ENCODE data around the gene ANG. TPM values are rescaled to one million over a fixed set of nuclear protein-coding genes. Genes with fewer than 3 reads are reported as not detected.

ANG gene
- total and polyA plus RNA-seq, 2 donors (not counting 1 experiment from before 2014, with no cell fraction given) = 1.7 to 2.0 TPM

- no peak for ATAC-seq (ENCODE audit: low read depth)
- H3K27me3 Mint-ChIP-seq = no peaks in the 10 kb centered on the region
- no peak overlapping the region for H3K27ac ChIP-seq (ENCODE audit: low read length in 2 of 2)
- no peak overlapping the region for H3K4me3 Mint-ChIP-seq
- no peaks in the 10 kb centered on the region for H3K9me3 Mint-ChIP-seq (ENCODE audit: insufficient read depth)
- no peak overlapping the region for H3K27ac Mint-ChIP-seq
- H3K4me1 ChIP-seq (ENCODE audit: control insufficient read depth in 2 of 2, insufficient read depth in 2 of 2, low read length in 2 of 2) = peaks cover 0 to 3% of the 10 kb centered on the region in 2 donors
- peaks cover 5% of the 10 kb centered on the region for H3K4me1 Mint-ChIP-seq
- no peaks in the 10 kb centered on the region for H3K27me3 ChIP-seq (replicated peaks in 1 of 4; ENCODE audit: control extremely low read depth in 1 of 4, control insufficient read depth in 3 of 4, insufficient read depth in 4 of 4, low read length in 3 of 4)
- no peaks in the 10 kb centered on the region for H4K20me1 ChIP-seq (ENCODE audit: control insufficient read depth, insufficient read depth, low read length, poor library complexity, severe bottlenecking)
- no peak for DNase-seq
- no peaks in the 10 kb centered on the region for H3K9me3 ChIP-seq (ENCODE audit: control extremely low read depth in 1 of 3, control insufficient read depth in 2 of 3, insufficient read depth in 1 of 3, low read length in 2 of 3)
- ChIA-PET POLR2A (no interaction called here), CTCF (interaction anchor here (0.6 to 20.0 kb wide), 24 partner anchors 11 to 365 kb away, joined by 3 to 445 read pairs (median 6); partner anchors contain the start of genes RNASE6 and TEP1)
- WGBS (ENCODE audit: insufficient coverage) = 85% methylated on average over 7 of the region's 7 CpGs
- no peak overlapping the region for H3K4me3 ChIP-seq (ENCODE audit: control extremely low read depth in 1 of 5, extremely low read depth in 1 of 5, insufficient read depth in 1 of 5, low read depth in 2 of 5, low read length in 4 of 5)
- no peak overlapping the region for H3K4me2 ChIP-seq (replicated peaks; ENCODE audit: low read depth, low read length, poor library complexity, severe bottlenecking)
- TF ChIP-seq CTCF (IDR thresholded peaks at IDR 0.05) (no peak), EZH2 (IDR thresholded peaks at IDR 0.05; ENCODE audit: borderline replicate concordance, insufficient read depth, low read depth, low read length, poor library complexity, severe bottlenecking) (no peak)
- no peak overlapping the region for H3K9ac ChIP-seq (ENCODE audit: low read length)
- no peak overlapping the region for H2AFZ ChIP-seq (ENCODE audit: insufficient read depth, low read depth, low read length, poor library complexity, severe bottlenecking)
- intact Hi-C loops (cut with micrococcal nuclease) = no loop called here
- H3K36me3 ChIP-seq (replicated peaks in 1 of 2; ENCODE audit: control extremely low read depth in 1 of 2, control insufficient read depth in 1 of 2, extremely low read depth in 1 of 2, insufficient read depth in 2 of 2, low read length in 1 of 2) = no peaks in the 10 kb centered on the region
- no peaks in the 10 kb centered on the region for H3K79me2 ChIP-seq (ENCODE audit: control insufficient read depth, insufficient read depth, low read length)
These were observed 3.7 kb downstream of the ANG start for GRCh38 chr14:20692116-20692751.

DNA sequence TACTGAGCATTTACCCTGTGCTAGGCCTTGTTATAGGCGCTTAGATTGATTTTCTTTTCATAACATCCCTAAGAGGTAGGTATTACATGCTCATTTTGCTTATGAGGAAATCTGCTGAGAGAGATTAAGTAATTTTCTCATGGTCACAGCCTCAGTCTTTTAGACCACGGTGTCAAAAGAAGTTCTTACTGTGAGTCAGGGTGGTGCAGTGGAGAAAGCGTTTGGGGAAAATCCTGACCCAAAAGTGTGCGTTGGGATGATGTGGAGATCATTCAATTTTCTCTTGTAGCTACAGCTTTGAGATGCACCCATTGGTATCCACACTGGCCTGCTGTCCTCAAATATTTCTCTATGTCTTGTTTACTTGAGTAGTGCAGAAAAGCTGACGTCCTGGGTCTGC lies 8.2 kb downstream of the ANG start:
- Histone ChIP-seq H3K27ac (ENCODE audit: low read length in 2 of 2) (no peak overlapping the region), H4K20me1 (ENCODE audit: control insufficient read depth, insufficient read depth, low read length, poor library complexity, severe bottlenecking) (no peaks in the 10 kb centered on the region), H3K4me3 (ENCODE audit: control extremely low read depth in 1 of 5, extremely low read depth in 1 of 5, insufficient read depth in 1 of 5, low read depth in 2 of 5, low read length in 4 of 5) (no peak overlapping the region), H3K79me2 (ENCODE audit: control insufficient read depth, insufficient read depth, low read length) (no peaks in the 10 kb centered on the region), H2AFZ (ENCODE audit: insufficient read depth, low read depth, low read length, poor library complexity, severe bottlenecking) (no peak overlapping the region), H3K4me1 (ENCODE audit: control insufficient read depth in 2 of 2, insufficient read depth in 2 of 2, low read length in 2 of 2) (no peaks in the 10 kb centered on the region), H3K9ac (ENCODE audit: low read length) (no peak overlapping the region), H3K27me3 (replicated peaks in 1 of 4; ENCODE audit: control extremely low read depth in 1 of 4, control insufficient read depth in 3 of 4, insufficient read depth in 4 of 4, low read length in 3 of 4) (no peaks in the 10 kb centered on the region), H3K36me3 (replicated peaks in 1 of 2; ENCODE audit: control extremely low read depth in 1 of 2, control insufficient read depth in 1 of 2, extremely low read depth in 1 of 2, insufficient read depth in 2 of 2, low read length in 1 of 2) (no peaks in the 10 kb centered on the region), H3K9me3 (ENCODE audit: control extremely low read depth in 1 of 3, control insufficient read depth in 2 of 3, insufficient read depth in 1 of 3, low read length in 2 of 3) (peaks cover 0 to 11% (median 0%) of the 10 kb centered on the region in 3 donors), H3K4me2 (replicated peaks; ENCODE audit: low read depth, low read length, poor library complexity, severe bottlenecking) (no peak overlapping the region)
- no peaks in the 10 kb centered on the region for H3K9me3 Mint-ChIP-seq (ENCODE audit: insufficient read depth)
- no peak overlapping the region for H3K27ac Mint-ChIP-seq
- ChIA-PET POLR2A (no interaction called here), CTCF (interaction anchor here (0.6 to 20.0 kb wide), 25 partner anchors 8 to 369 kb away, joined by 3 to 445 read pairs (median 6); partner anchors contain the start of genes RNASE4 and RNASE6)
- no peak for TF ChIP-seq EZH2 (IDR thresholded peaks at IDR 0.05; ENCODE audit: borderline replicate concordance, insufficient read depth, low read depth, low read length, poor library complexity, severe bottlenecking)
- no peak for TF ChIP-seq CTCF (IDR thresholded peaks at IDR 0.05)
- WGBS (ENCODE audit: insufficient coverage) = 84% methylated on average over 4 of the region's 5 CpGs
- intact Hi-C loops (cut with micrococcal nuclease) = loop anchor here (1.0 kb wide), 4 partner anchors 62 to 275 kb away; no protein-coding TSS in a partner anchor
- H3K4me1 Mint-ChIP-seq = peaks cover 6% of the 10 kb centered on the region
- ATAC-seq (ENCODE audit: low read depth) (no peak), DNase-seq (no peak)
- no peaks in the 10 kb centered on the region for H3K27me3 Mint-ChIP-seq
- no peak overlapping the region for H3K4me3 Mint-ChIP-seq

Data from B cell (primary cell).